Testis (tissue), 3 donors: ENCODE measurements around the gene CTIF. TPM values are rescaled to one million over a fixed set of nuclear protein-coding genes. Genes with fewer than 3 reads are reported as not detected.

Source experiments
- DNase-seq: peaks from one replicate; pipeline ENCODE4 v3.0.0-alpha.2; 2019
- H3K27ac ChIP-seq, 2 donors: fragments of 200-600 bp; sonication (generic); one replicate each; pipeline ENCODE4 v1.5.1; 2019
- H3K27me3 ChIP-seq: fragments of 200-600 bp; sonication (generic); one replicate; pipeline ENCODE4 v1.5.1; 2019
- H3K36me3 ChIP-seq: fragments of 200-600 bp; sonication (generic); one replicate; pipeline ENCODE4 v1.5.1; 2017; ENCODE audit warnings: low read depth; ENCODE audit errors: missing control alignments
- H3K4me1 ChIP-seq: fragments of 200-600 bp; sonication (generic); one replicate; pipeline ENCODE4 v1.5.1; 2019
- H3K4me3 ChIP-seq, 2 donors: fragments of 200-600 bp; sonication (generic); one replicate each; pipeline ENCODE4 v1.5.1; 2017 to 2019
- H3K9me3 ChIP-seq: fragments of 200-600 bp; sonication (generic); one replicate; pipeline ENCODE4 v1.5.1; 2017
- CTCF ChIP-seq, 3 experiments: fragments of 450-650 bp in 2 of 3; fragments of 200-600 bp in 1 of 3; sonication (generic) in 1 of 3; IDR thresholded peaks; one replicate each; pipeline ENCODE4 v1.5.1; 2016 to 2019; ENCODE audit warnings: antibody characterized with exemption in 3 of 3, mild to moderate bottlenecking in 2 of 3, moderate library complexity in 1 of 3
- POLR2A ChIP-seq: fragments of 450-650 bp; IDR thresholded peaks from one replicate; pipeline ENCODE4 v1.6.1; 2017; ENCODE audit warnings: antibody characterized with exemption, mild to moderate bottlenecking, moderate library complexity
- WGBS, 2 donors: methylation state at CpG; one replicate each; pipeline ENCODE4 v1.1.5; 2018; 5-methylcytosine and 5-hydroxymethylcytosine counted together
- intact Hi-C: fragments of 100-400 bp; cut with DNase I; formaldehyde crosslinking; loops from one replicate; pipeline ENCODE4 v1.15.1; 2023; ENCODE audit warnings: low total_unique reads
- polyA plus RNA-seq: library from polyadenylated mRNA; stranded (reverse); fragments of 350-450 nt; fragmentation: Illumina TruSeq; extraction: RNeasy Lipid Tissue Mini Kit (QIAGEN cat#74804); gene quantifications from one replicate; pipeline ENCODE4 v1.2.3, GENCODE V29; 2014; ENCODE audit warnings: low read depth, low replicate concordance; ENCODE audit not compliant: insufficient read depth
- total RNA-seq, 2 donors: library from RNA; depleted of rRNA; stranded (reverse); fragments of >200 nt; gene quantifications; one replicate each; pipeline ENCODE4 v1.2.3, GENCODE V29; 2016

The CTIF gene
- total and polyA plus RNA-seq, 3 donors from 2014 or later = 33.8 to 41.5 (median 35.6) TPM

GRCh38 chr18:48613589-48614404 is 75.0 kb downstream of the CTIF start:
- peaks cover 72% of the 10 kb centered on the region for H3K4me1 ChIP-seq
- peak; percentile 88 for DNase-seq
- no peaks in the 10 kb centered on the region for H3K36me3 ChIP-seq
- H3K9me3 ChIP-seq = no peaks in the 10 kb centered on the region
- TF ChIP-seq CTCF (IDR thresholded peaks at IDR 0.05) = no peak
- TF ChIP-seq POLR2A = no peak
- intact Hi-C loops = no loop called here
- no peak overlapping the region for H3K4me3 ChIP-seq
- 33 to 37% methylated on average over 15 of the region's 15 CpGs for WGBS, 2 donors
- peak overlapping the region; percentile 72 to 82 for H3K27ac ChIP-seq
- no peaks in the 10 kb centered on the region for H3K27me3 ChIP-seq

GRCh38 chr18:48615566-48616401 is 77.0 kb downstream of the CTIF start:
- H3K4me1 ChIP-seq = peaks cover 63% of the 10 kb centered on the region
- no peaks in the 10 kb centered on the region for H3K36me3 ChIP-seq
- H3K9me3 ChIP-seq = no peaks in the 10 kb centered on the region
- no peak overlapping the region for H3K4me3 ChIP-seq
- H3K27ac ChIP-seq = no peak overlapping the region
- intact Hi-C loops = no loop called here
- H3K27me3 ChIP-seq = no peaks in the 10 kb centered on the region
- WGBS, 2 donors = 82 to 91% methylated on average over 19 to 31 of the region's 31 CpGs
- no peak for TF ChIP-seq POLR2A
- TF ChIP-seq CTCF (IDR thresholded peaks at IDR 0.05) = no peak
- no peak for DNase-seq

- no peaks in the 10 kb centered on the region for H3K9me3 ChIP-seq
- peak; percentile 55 for DNase-seq
- no peak overlapping the region for H3K27ac ChIP-seq
- no peaks in the 10 kb centered on the region for H3K36me3 ChIP-seq
- H3K4me3 ChIP-seq = no peak overlapping the region
- peaks cover 60% of the 10 kb centered on the region for H3K4me1 ChIP-seq
- 72 to 80% methylated on average over 8 of the region's 8 CpGs for WGBS, 2 donors
- no peak for TF ChIP-seq CTCF (IDR thresholded peaks at IDR 0.05)
- intact Hi-C loops = no loop called here
- no peaks in the 10 kb centered on the region for H3K27me3 ChIP-seq
Measured at GRCh38 chr18:48616484-48617255, 77.8 kb downstream of the CTIF start.

GRCh38 chr18:48617844-48618497 is 79.1 kb downstream of the CTIF start:
- intact Hi-C loops = no loop called here
- H3K27me3 ChIP-seq = no peaks in the 10 kb centered on the region
- TF ChIP-seq POLR2A = no peak
- TF ChIP-seq CTCF (IDR thresholded peaks at IDR 0.05) = no peak
- no peak overlapping the region for H3K27ac ChIP-seq
- peaks cover 52% of the 10 kb centered on the region for H3K4me1 ChIP-seq
- no peaks in the 10 kb centered on the region for H3K9me3 ChIP-seq
- H3K36me3 ChIP-seq = no peaks in the 10 kb centered on the region
- no peak for DNase-seq
- no peak overlapping the region for H3K4me3 ChIP-seq
- 76 to 85% methylated on average over 9 of the region's 9 CpGs for WGBS, 2 donors
